ENCODE results near the gene EVA1C. TPM values are rescaled to one million over a fixed set of nuclear protein-coding genes. Genes with fewer than 3 reads are reported as not detected.
"Not testable (repeated sequence)": the region's sequence is repeated elsewhere in the genome, so short reads cannot be mapped to it uniquely, and the experiment has no call there.

EVA1C gene
- 13.4 and 19.6 TPM in 2 replicates for total RNA-seq (2014; rRNA removed; shearing (Covaris generic))

GRCh38 chr21:32412162-32413014 is at the start of gene EVA1C:
EVA1C (plus strand) TSS chr21:32412706; CDS start chr21:32412854, 148 bp downstream.
- peak; percentile 62 to 66 for DNase-seq (ENCODE audit: low read depth in 1 of 2, low spot score in 2 of 2)
- Histone ChIP-seq H3K4me1 (replicated peaks) (peaks cover 44% of the 10 kb centered on the region), H3K27me3 (replicated peaks) (no peaks in the 10 kb centered on the region), H3K36me3 (peaks cover 5% of the 10 kb centered on the region), H3K9me3 (replicated peaks) (no peaks in the 10 kb centered on the region), H3K4me3 (peak within 1 kb of the TSS; percentile 74), H3K27ac (peak within 1 kb of the TSS; percentile 68)

DNA sequence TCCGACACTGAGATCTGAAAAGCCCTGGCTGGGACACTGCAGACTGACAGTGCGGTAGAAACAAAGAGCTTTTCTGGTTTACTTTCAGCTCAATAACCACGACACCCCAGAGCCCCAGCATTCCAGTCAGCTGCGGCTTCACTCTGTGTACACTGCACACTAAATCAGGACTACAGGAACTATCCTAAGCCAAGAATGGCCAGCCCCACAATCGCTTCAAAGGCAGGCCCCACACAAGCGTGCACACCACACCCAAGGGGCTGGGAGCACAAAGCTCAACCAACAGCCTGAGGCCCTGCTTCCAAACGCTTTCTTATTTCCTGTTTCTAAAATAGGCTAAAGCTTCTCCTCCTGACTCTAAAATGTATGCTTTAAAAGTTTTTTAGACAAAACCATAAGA is 48.1 kb upstream of the EVA1C start:
- Histone ChIP-seq H3K9me3 (replicated peaks) (no peaks in the 10 kb centered on the region), H3K36me3 (peaks cover 94% of the 10 kb centered on the region), H3K27ac (no peak overlapping the region)

GRCh38 chr21:32364796-32365195 is 47.7 kb upstream of the EVA1C start:
- H3K4me3 ChIP-seq, result no peak overlapping the region
- H3K9me3 ChIP-seq (replicated peaks), result no peaks in the 10 kb centered on the region
- no peak overlapping the region for H3K27ac ChIP-seq
- DNase-seq (ENCODE audit: low read depth in 1 of 2, low spot score in 2 of 2), result no peak
- H3K36me3 ChIP-seq, result peaks cover 92% of the 10 kb centered on the region
- H3K4me1 ChIP-seq (replicated peaks), result no peaks in the 10 kb centered on the region
- no peaks in the 10 kb centered on the region for H3K27me3 ChIP-seq (replicated peaks)

More for the DNA sequence above, 48.1 kb upstream of the EVA1C start:
- no peak for DNase-seq (ENCODE audit: low read depth in 1 of 2, low spot score in 2 of 2)
- Histone ChIP-seq H3K27me3 (replicated peaks) (no peaks in the 10 kb centered on the region), H3K4me3 (no peak overlapping the region), H3K4me1 (replicated peaks) (no peaks in the 10 kb centered on the region)

- H3K4me3 ChIP-seq, result no peak overlapping the region
- peaks cover 89% of the 10 kb centered on the region for H3K36me3 ChIP-seq
- H3K27ac ChIP-seq, result no peak overlapping the region
- no peaks in the 10 kb centered on the region for H3K9me3 ChIP-seq (replicated peaks)
- DNase-seq (ENCODE audit: low read depth in 1 of 2, low spot score in 2 of 2), result no peak
- no peaks in the 10 kb centered on the region; the same call in 1 of the 2 replicates for H3K4me1 ChIP-seq (replicated peaks)
- no peaks in the 10 kb centered on the region for H3K27me3 ChIP-seq (replicated peaks)
These were observed 46.3 kb upstream of the EVA1C start for GRCh38 chr21:32366191-32366590.

- H3K9me3 ChIP-seq (replicated peaks), result no peaks in the 10 kb centered on the region
- peaks cover 9% of the 10 kb centered on the region for H3K4me1 ChIP-seq (replicated peaks)
- no peaks in the 10 kb centered on the region for H3K27me3 ChIP-seq (replicated peaks)
- H3K36me3 ChIP-seq, result peaks cover 86% of the 10 kb centered on the region
- DNase-seq (ENCODE audit: low read depth in 1 of 2, low spot score in 2 of 2), result no peak
- no peak overlapping the region for H3K4me3 ChIP-seq
- H3K27ac ChIP-seq, result no peak overlapping the region
These were observed 45.3 kb upstream of the EVA1C start for GRCh38 chr21:32367158-32367557.

DNA sequence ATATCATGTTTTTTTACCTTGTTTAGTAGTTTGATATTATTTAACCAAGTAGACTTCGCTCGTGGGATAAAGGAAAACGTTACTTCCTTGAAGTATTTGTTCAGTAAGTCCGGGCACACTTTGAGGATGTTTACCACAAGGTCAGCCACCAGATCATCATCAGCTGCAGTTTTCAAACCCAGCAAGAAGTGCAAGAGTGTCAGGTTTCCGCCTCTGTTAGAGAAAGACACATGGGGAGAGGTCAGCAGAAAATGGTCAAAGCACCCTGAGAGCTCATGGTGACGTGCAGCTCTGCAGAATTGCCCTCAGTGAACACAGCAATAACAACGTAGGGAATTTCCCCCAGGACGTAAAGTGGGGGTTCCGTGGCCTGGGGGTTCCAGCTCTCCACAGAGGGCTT is 44.1 kb upstream of the EVA1C start:
- H3K36me3 ChIP-seq, result peaks cover 85% of the 10 kb centered on the region
- no peak for DNase-seq (ENCODE audit: low read depth in 1 of 2, low spot score in 2 of 2)
- H3K4me3 ChIP-seq, result no peak overlapping the region

GRCh38 chr21:32368961-32369360 is 43.5 kb upstream of the EVA1C start:
- H3K9me3 ChIP-seq (replicated peaks); DNase-seq (ENCODE audit: low read depth in 1 of 2, low spot score in 2 of 2); H3K27ac ChIP-seq; H3K4me3 ChIP-seq; H3K27me3 ChIP-seq (replicated peaks): not testable (repeated sequence)
- Histone ChIP-seq H3K36me3 (peaks cover 83% of the 10 kb centered on the region), H3K4me1 (replicated peaks) (peaks cover 13% of the 10 kb centered on the region)

More for the DNA sequence above, 44.1 kb upstream of the EVA1C start:
- H3K4me1 ChIP-seq (replicated peaks), result peaks cover 13% of the 10 kb centered on the region
- H3K27ac ChIP-seq, result no peak overlapping the region
- no peaks in the 10 kb centered on the region for H3K9me3 ChIP-seq (replicated peaks)
- no peaks in the 10 kb centered on the region for H3K27me3 ChIP-seq (replicated peaks)

GRCh38 chr21:32370998-32371766 is 41.3 kb upstream of the EVA1C start:
- DNase-seq (ENCODE audit: low read depth in 1 of 2, low spot score in 2 of 2), result no peak
- Histone ChIP-seq H3K36me3 (peaks cover 83% of the 10 kb centered on the region), H3K9me3 (replicated peaks) (no peaks in the 10 kb centered on the region), H3K27me3 (replicated peaks) (no peaks in the 10 kb centered on the region), H3K4me1 (replicated peaks) (peaks cover 13% of the 10 kb centered on the region), H3K4me3 (no peak overlapping the region), H3K27ac (peak overlapping the region; percentile 68)

- H3K27me3 ChIP-seq (replicated peaks), result no peaks in the 10 kb centered on the region
- H3K4me3 ChIP-seq, result no peak overlapping the region
- peak; percentile 61 to 63 for DNase-seq (ENCODE audit: low read depth in 1 of 2, low spot score in 2 of 2)
- H3K36me3 ChIP-seq, result peaks cover 82% of the 10 kb centered on the region
- peaks cover 13% of the 10 kb centered on the region for H3K4me1 ChIP-seq (replicated peaks)
- peak overlapping the region; percentile 68 for H3K27ac ChIP-seq
- no peaks in the 10 kb centered on the region for H3K9me3 ChIP-seq (replicated peaks)
These were observed 40.6 kb upstream of the EVA1C start for GRCh38 chr21:32371913-32372314.

- no peaks in the 10 kb centered on the region for H3K9me3 ChIP-seq (replicated peaks)
- no peak for DNase-seq (ENCODE audit: low read depth in 1 of 2, low spot score in 2 of 2)
- peaks cover 77% of the 10 kb centered on the region for H3K36me3 ChIP-seq
These were observed 39.8 kb upstream of the EVA1C start for GRCh38 chr21:32372755-32373154.

DNA sequence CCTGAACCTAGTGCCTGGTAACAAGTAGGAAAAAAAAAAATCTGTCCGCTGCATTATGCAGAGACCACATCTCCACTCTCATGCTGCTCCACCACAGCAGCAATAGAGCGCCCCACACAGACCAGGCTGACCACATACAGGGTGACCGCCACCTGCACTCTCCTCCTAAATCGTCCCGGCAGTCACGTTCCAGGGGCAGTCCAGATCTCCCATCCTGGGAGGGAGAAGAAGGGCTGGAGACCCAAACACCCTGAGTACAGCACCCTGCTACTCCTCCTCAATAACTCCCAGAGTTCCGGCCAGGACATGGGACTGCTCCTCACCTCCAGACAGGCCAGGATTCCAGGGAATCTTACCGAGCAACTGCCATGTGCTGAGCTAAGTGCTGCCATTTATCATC is 35.0 kb upstream of the EVA1C start:
- Histone ChIP-seq H3K27me3 (replicated peaks) (no peaks in the 10 kb centered on the region), H3K9me3 (replicated peaks) (no peaks in the 10 kb centered on the region), H3K4me3 (no peak overlapping the region), H3K27ac (no peak overlapping the region), H3K36me3 (peaks cover 82% of the 10 kb centered on the region), H3K4me1 (replicated peaks) (peaks cover 11% of the 10 kb centered on the region)
- no peak for DNase-seq (ENCODE audit: low read depth in 1 of 2, low spot score in 2 of 2)

More at GRCh38 chr21:32372755-32373154, 39.8 kb upstream of the EVA1C start:
- H3K4me3 ChIP-seq, result no peak overlapping the region
- peak overlapping the region; percentile 68; the same call in 1 of the 2 replicates for H3K27ac ChIP-seq
- H3K4me1 ChIP-seq (replicated peaks), result peaks cover 13% of the 10 kb centered on the region
- no peaks in the 10 kb centered on the region for H3K27me3 ChIP-seq (replicated peaks)

DNA sequence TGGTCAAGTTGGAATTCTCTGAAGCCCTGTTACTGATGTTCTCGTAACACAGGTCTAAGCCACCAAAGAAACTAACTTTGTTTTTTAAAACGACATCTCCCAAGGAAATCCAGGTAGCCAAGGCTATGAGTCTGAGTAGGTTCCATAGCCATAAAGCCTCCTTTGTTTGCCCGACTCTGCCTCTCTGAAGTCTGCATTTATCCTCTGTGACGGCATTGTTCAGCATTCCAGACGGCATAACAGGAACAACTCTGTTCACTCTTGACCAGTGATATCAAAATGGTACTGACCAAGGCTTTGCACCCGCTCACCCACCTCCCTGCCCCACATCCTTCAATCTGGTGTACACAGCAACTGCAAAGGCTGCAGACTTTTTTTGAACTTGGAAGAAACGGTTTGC is 34.5 kb upstream of the EVA1C start:
- DNase-seq (ENCODE audit: low read depth in 1 of 2, low spot score in 2 of 2), result no peak
- Histone ChIP-seq H3K9me3 (replicated peaks) (no peaks in the 10 kb centered on the region), H3K27me3 (replicated peaks) (no peaks in the 10 kb centered on the region), H3K27ac (no peak overlapping the region), H3K4me3 (no peak overlapping the region), H3K4me1 (replicated peaks) (peaks cover 16% of the 10 kb centered on the region), H3K36me3 (peaks cover 83% of the 10 kb centered on the region)

- DNase-seq (ENCODE audit: low read depth in 1 of 2, low spot score in 2 of 2), result no peak
- H3K27ac ChIP-seq, result no peak overlapping the region
- H3K4me3 ChIP-seq, result no peak overlapping the region
- H3K36me3 ChIP-seq, result peaks cover 86% of the 10 kb centered on the region
- no peaks in the 10 kb centered on the region for H3K9me3 ChIP-seq (replicated peaks)
- peaks cover 18% of the 10 kb centered on the region for H3K4me1 ChIP-seq (replicated peaks)
- no peaks in the 10 kb centered on the region for H3K27me3 ChIP-seq (replicated peaks)
These were observed 33.5 kb upstream of the EVA1C start for GRCh38 chr21:32378956-32379355.

GRCh38 chr21:32380940-32381339 is 31.6 kb upstream of the EVA1C start:
- peaks cover 18% of the 10 kb centered on the region for H3K4me1 ChIP-seq (replicated peaks)
- peaks cover 84% of the 10 kb centered on the region for H3K36me3 ChIP-seq
- no peak for DNase-seq (ENCODE audit: low read depth in 1 of 2, low spot score in 2 of 2)
- H3K9me3 ChIP-seq (replicated peaks), result no peaks in the 10 kb centered on the region
- no peak overlapping the region for H3K4me3 ChIP-seq
- no peaks in the 10 kb centered on the region for H3K27me3 ChIP-seq (replicated peaks)
- no peak overlapping the region for H3K27ac ChIP-seq
